ENCODE data around the gene AIMP1. TPM values are rescaled to one million over a fixed set of nuclear protein-coding genes. Genes with fewer than 3 reads are reported as not detected.

The AIMP1 gene
- total RNA-seq, 2 donors from 2014 or later: 45.1 to 56.2 TPM

- no peak for DNase-seq
- H3K9ac ChIP-seq (ENCODE audit: low read depth in 2 of 2, low read length in 2 of 2): no peak overlapping the region
- H3K9me3 ChIP-seq: no peaks in the 10 kb centered on the region
- H3K36me3 ChIP-seq: no peaks in the 10 kb centered on the region
- TF ChIP-seq CTCF (IDR thresholded peaks at IDR 0.05): no peak
- no peak overlapping the region for H3K27ac ChIP-seq
- intact Hi-C loops (cut with DNase I): no loop called here
- H3K4me3 ChIP-seq: no peak overlapping the region
- H3K27me3 ChIP-seq: no peaks in the 10 kb centered on the region
- H3K4me1 ChIP-seq: no peaks in the 10 kb centered on the region
Measured at GRCh38 chr4:106277140-106277675, 39.1 kb upstream of the AIMP1 start.

- Histone ChIP-seq H3K36me3 (no peaks in the 10 kb centered on the region), H3K9ac (ENCODE audit: low read depth in 2 of 2, low read length in 2 of 2) (no peak overlapping the region), H3K4me3 (no peak overlapping the region), H3K9me3 (no peaks in the 10 kb centered on the region), H3K4me1 (no peaks in the 10 kb centered on the region), H3K27me3 (no peaks in the 10 kb centered on the region), H3K27ac (no peak overlapping the region)
- intact Hi-C loops (cut with DNase I): no loop called here
- TF ChIP-seq CTCF (IDR thresholded peaks at IDR 0.05): no peak
- DNase-seq: no peak
Measured at GRCh38 chr4:106284227-106284626, 32.1 kb upstream of the AIMP1 start.

- H3K36me3 ChIP-seq: no peaks in the 10 kb centered on the region
- intact Hi-C loops (cut with DNase I): no loop called here
- no peak overlapping the region for H3K4me3 ChIP-seq
Measured at GRCh38 chr4:106286611-106287010, 29.7 kb upstream of the AIMP1 start.

GRCh38 chr4:106287353-106287969 lies 28.9 kb upstream of the AIMP1 start:
- intact Hi-C loops (cut with DNase I): no loop called here
- H3K27ac ChIP-seq: no peak overlapping the region
- H3K9ac ChIP-seq (ENCODE audit: low read depth in 2 of 2, low read length in 2 of 2): no peak overlapping the region
- no peak overlapping the region for H3K4me3 ChIP-seq
- H3K27me3 ChIP-seq: no peaks in the 10 kb centered on the region
- no peaks in the 10 kb centered on the region for H3K9me3 ChIP-seq
- DNase-seq: no peak
- no peaks in the 10 kb centered on the region for H3K36me3 ChIP-seq
- no peaks in the 10 kb centered on the region for H3K4me1 ChIP-seq
- TF ChIP-seq CTCF (IDR thresholded peaks at IDR 0.05): no peak

More at GRCh38 chr4:106286611-106287010, 29.7 kb upstream of the AIMP1 start:
- no peak overlapping the region for H3K27ac ChIP-seq
- DNase-seq: no peak
- H3K4me1 ChIP-seq: no peaks in the 10 kb centered on the region
- H3K9ac ChIP-seq (ENCODE audit: low read depth in 2 of 2, low read length in 2 of 2): no peak overlapping the region
- H3K27me3 ChIP-seq: no peaks in the 10 kb centered on the region
- TF ChIP-seq CTCF (IDR thresholded peaks at IDR 0.05): no peak
- H3K9me3 ChIP-seq: no peaks in the 10 kb centered on the region

DNA sequence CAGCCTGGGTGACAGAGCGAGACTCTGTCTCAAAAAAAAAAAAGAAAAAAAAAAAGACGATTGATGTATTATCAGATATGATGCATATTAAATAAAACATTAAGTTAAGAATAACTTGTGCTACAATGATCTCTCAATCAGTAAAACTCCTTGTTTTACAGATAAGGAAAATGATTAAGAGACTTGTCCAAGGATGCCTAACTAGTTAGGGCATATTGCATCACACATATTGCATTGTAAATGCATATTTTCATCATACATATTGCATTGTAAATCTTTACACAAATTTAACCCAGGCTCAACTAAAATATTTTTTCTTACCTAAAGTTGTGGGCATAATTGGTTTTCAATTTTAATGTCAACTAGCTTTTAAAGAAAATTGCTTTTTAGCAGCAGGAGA lies 26.6 kb upstream of the AIMP1 start:
- Histone ChIP-seq H3K36me3 (no peaks in the 10 kb centered on the region), H3K9me3 (no peaks in the 10 kb centered on the region), H3K4me1 (no peaks in the 10 kb centered on the region), H3K27me3 (no peaks in the 10 kb centered on the region), H3K27ac (no peak overlapping the region), H3K9ac (ENCODE audit: low read depth in 2 of 2, low read length in 2 of 2) (no peak overlapping the region), H3K4me3 (no peak overlapping the region)
- no peak for TF ChIP-seq CTCF (IDR thresholded peaks at IDR 0.05)
- no peak for DNase-seq
- intact Hi-C loops (cut with DNase I): no loop called here
